WTC11 (cell line): ENCODE results near the gene FAM228B. TPM values are rescaled to one million over a fixed set of nuclear protein-coding genes. Genes with fewer than 3 reads are reported as not detected.

Experiments used
- ATAC-seq: fragments of 200-7000 bp; cut with Tn5 transposase; 2 replicates; pipeline ENCODE4 v1.10.0; 2021; ENCODE audit warnings: mild to moderate bottlenecking, moderate library complexity
- CTCF ChIA-PET: fragments of 300-600 bp; sonication (Branson Sonifier 250); formaldehyde crosslinking; loops from one replicate; lab custom pipeline; 2021; ENCODE audit warnings: antibody characterized with exemption; lab: Charles Lee
- POLR2A ChIA-PET: fragments of 350-600 bp; sonication (Branson Sonifier 250); formaldehyde crosslinking; loops from one replicate; lab custom pipeline; 2021; ENCODE audit warnings: antibody characterized with exemption; lab: Charles Lee
- DNase-seq: peaks from one replicate; pipeline ENCODE4 v3.0.0; 2021; ENCODE audit warnings: low spot score
- H3K27ac Mint-ChIP-seq: 2 replicates; pipeline ENCODE4 v1.8.0; 2021; ENCODE audit warnings: mixed read lengths
- H3K27me3 Mint-ChIP-seq: 2 replicates; pipeline ENCODE4 v1.8.0; 2021; ENCODE audit warnings: low read depth, mild to moderate bottlenecking, moderate library complexity, mixed read lengths
- H3K36me3 Mint-ChIP-seq: 2 replicates; pipeline ENCODE4 v1.8.0; 2021; ENCODE audit warnings: mixed read lengths
- H3K4me1 Mint-ChIP-seq: 2 replicates; pipeline ENCODE4 v1.8.0; 2022; ENCODE audit warnings: mixed read lengths
- H3K4me3 Mint-ChIP-seq: 2 replicates; pipeline ENCODE4 v1.8.0; 2021; ENCODE audit warnings: mild to moderate bottlenecking, moderate library complexity, mixed read lengths
- H3K9me3 Mint-ChIP-seq: 2 replicates; pipeline ENCODE4 v1.8.0; 2021; ENCODE audit warnings: mixed read lengths
- AFF4 ChIP-seq: sonication (generic); formaldehyde crosslinking; IDR thresholded peaks from 2 replicates; pipeline ENCODE4 v1.8.1; 2023; ENCODE audit warnings: mild to moderate bottlenecking, missing genetic modification reagents, borderline replicate concordance
- E2F5 ChIP-seq: sonication (generic); formaldehyde crosslinking; IDR thresholded peaks from 2 replicates; pipeline ENCODE4 v1.8.1; 2022; ENCODE audit warnings: mild to moderate bottlenecking, moderate library complexity, missing genetic modification reagents
- ELF4 ChIP-seq: sonication (generic); formaldehyde crosslinking; IDR thresholded peaks from 2 replicates; pipeline ENCODE4 v1.8.1; 2022; ENCODE audit warnings: low read depth, mild to moderate bottlenecking, moderate library complexity, missing genetic modification reagents
- EMX1 ChIP-seq: fragments of 250-450 bp; sonication (Bioruptor Pico); IDR thresholded peaks from 2 replicates; pipeline ENCODE4 v1.8.0; 2021; ENCODE audit warnings: mild to moderate bottlenecking
- ESRRA ChIP-seq: sonication (generic); formaldehyde crosslinking; IDR thresholded peaks from 2 replicates; pipeline ENCODE4 v1.8.1; 2022; ENCODE audit warnings: mild to moderate bottlenecking, missing genetic modification reagents, borderline replicate concordance
- ETV6 ChIP-seq: sonication (generic); formaldehyde crosslinking; IDR thresholded peaks from 2 replicates; pipeline ENCODE4 v1.8.1; 2022; ENCODE audit warnings: mild to moderate bottlenecking, missing genetic modification reagents
- FOXK1 ChIP-seq: sonication (generic); formaldehyde crosslinking; IDR thresholded peaks from 2 replicates; pipeline ENCODE4 v1.8.0; 2022; ENCODE audit warnings: mild to moderate bottlenecking, moderate library complexity, missing genetic modification reagents
- FOXP4 ChIP-seq: sonication (generic); formaldehyde crosslinking; IDR thresholded peaks from 2 replicates; pipeline ENCODE4 v1.8.0; 2022; ENCODE audit warnings: mild to moderate bottlenecking, missing genetic modification reagents
- GTF2I ChIP-seq: fragments of 250-450 bp; sonication (Bioruptor Pico); conservative IDR thresholded peaks from 2 replicates; pipeline ENCODE4 v1.4.0; 2021; ENCODE audit warnings: mild to moderate bottlenecking
- JAZF1 ChIP-seq: fragments of 250-450 bp; sonication (Bioruptor Pico); IDR thresholded peaks from 2 replicates; pipeline ENCODE4 v1.9.0; 2021; ENCODE audit warnings: moderate library complexity, mild to moderate bottlenecking, inconsistent platforms
- NFE2L1 ChIP-seq: sonication (generic); formaldehyde crosslinking; IDR thresholded peaks from 2 replicates; pipeline ENCODE4 v1.8.1; 2023; ENCODE audit warnings: missing genetic modification reagents
- OVOL2 ChIP-seq: fragments of 250-450 bp; sonication (Bioruptor Pico); IDR thresholded peaks from 2 replicates; pipeline ENCODE4 v1.9.0; 2021; ENCODE audit warnings: mild to moderate bottlenecking, borderline replicate concordance
- RELA ChIP-seq: sonication (generic); formaldehyde crosslinking; IDR thresholded peaks from 2 replicates; pipeline ENCODE4 v1.8.1; 2022; ENCODE audit warnings: missing genetic modification reagents, mild to moderate bottlenecking, borderline replicate concordance
- RORB ChIP-seq: fragments of 250-450 bp; sonication (Bioruptor Pico); IDR thresholded peaks from 2 replicates; pipeline ENCODE4 v1.9.0; 2021; ENCODE audit warnings: mild to moderate bottlenecking
- SOX15 ChIP-seq: fragments of 250-450 bp; sonication (Bioruptor Pico); IDR thresholded peaks from 2 replicates; pipeline ENCODE4 v1.9.0; 2021; ENCODE audit warnings: mild to moderate bottlenecking
- SP1 ChIP-seq: sonication (generic); formaldehyde crosslinking; conservative IDR thresholded peaks from 2 replicates; pipeline ENCODE4 v1.8.1; 2022; ENCODE audit warnings: missing genetic modification reagents
- TEAD4 ChIP-seq: sonication (generic); formaldehyde crosslinking; IDR thresholded peaks from 2 replicates; pipeline ENCODE4 v1.8.0; 2022; ENCODE audit warnings: mild to moderate bottlenecking, missing genetic modification reagents
- ZNF232 ChIP-seq: sonication (generic); formaldehyde crosslinking; IDR thresholded peaks from 2 replicates; pipeline ENCODE4 v1.8.0; 2022; ENCODE audit warnings: mild to moderate bottlenecking, missing genetic modification reagents
- ZNF671 ChIP-seq: fragments of 250-450 bp; sonication (Bioruptor Pico); IDR thresholded peaks from 2 replicates; pipeline ENCODE4 v1.8.0; 2021; ENCODE audit warnings: mild to moderate bottlenecking
- total RNA-seq: library from RNA; stranded (reverse); gene quantifications from 3 replicates; pipeline ENCODE4 v1.2.3, GENCODE V29; 2021
- TF ChIP-seq, protein P1 (sequence below): sonication (generic); formaldehyde crosslinking; IDR thresholded peaks from 2 replicates; pipeline ENCODE4 v1.8.1; 2023; ENCODE audit warnings: mild to moderate bottlenecking, missing genetic modification reagents

The FAM228B gene
- total RNA-seq, 1 experiment from 2014 or later, result 2.7 TPM

- DNase-seq, result no peak
- H3K4me1 Mint-ChIP-seq, result no peaks in the 10 kb centered on the region
- TF ChIP-seq GTF2I (no peak), OVOL2 (CRISPR knock-in tag) (no peak), RELA (CRISPR knock-in tag) (no peak), E2F5 (CRISPR knock-in tag) (no peak), SP1 (CRISPR knock-in tag) (no peak)
- TF ChIP-seq, all 79 proteins: peak for 0
- Mint-ChIP-seq H3K4me3 (no peak overlapping the region), H3K27ac (no peak overlapping the region), H3K9me3 (no peaks in the 10 kb centered on the region), H3K36me3 (no peaks in the 10 kb centered on the region), H3K27me3 (no peaks in the 10 kb centered on the region; the same call in 1 of the 2 replicates)
- ChIA-PET POLR2A (no interaction called here), CTCF (no interaction called here)
- ATAC-seq, result no peak
Measured at GRCh38 chr2:24179683-24180082, 56.4 kb downstream of the FAM228B start.

- Mint-ChIP-seq H3K9me3 (no peaks in the 10 kb centered on the region), H3K36me3 (no peaks in the 10 kb centered on the region), H3K4me1 (no peaks in the 10 kb centered on the region)
- CTCF ChIA-PET, result no interaction called here
- no peak for ATAC-seq
- TF ChIP-seq RORB (CRISPR knock-in tag) (no peak), ZNF232 (no peak), JAZF1 (no peak), ETV6 (CRISPR knock-in tag) (no peak), FOXK1 (CRISPR knock-in tag) (no peak), SOX15 (no peak), ZNF671 (CRISPR knock-in tag) (no peak), NFE2L1 (no peak), E2F5 (CRISPR knock-in tag) (no peak), ESRRA (CRISPR knock-in tag) (no peak), GTF2I (no peak), TEAD4 (no peak), ELF4 (CRISPR knock-in tag) (no peak), EMX1 (CRISPR knock-in tag) (no peak), FOXP4 (CRISPR knock-in tag) (no peak), AFF4 (no peak)
- TF ChIP-seq, protein P1, sequence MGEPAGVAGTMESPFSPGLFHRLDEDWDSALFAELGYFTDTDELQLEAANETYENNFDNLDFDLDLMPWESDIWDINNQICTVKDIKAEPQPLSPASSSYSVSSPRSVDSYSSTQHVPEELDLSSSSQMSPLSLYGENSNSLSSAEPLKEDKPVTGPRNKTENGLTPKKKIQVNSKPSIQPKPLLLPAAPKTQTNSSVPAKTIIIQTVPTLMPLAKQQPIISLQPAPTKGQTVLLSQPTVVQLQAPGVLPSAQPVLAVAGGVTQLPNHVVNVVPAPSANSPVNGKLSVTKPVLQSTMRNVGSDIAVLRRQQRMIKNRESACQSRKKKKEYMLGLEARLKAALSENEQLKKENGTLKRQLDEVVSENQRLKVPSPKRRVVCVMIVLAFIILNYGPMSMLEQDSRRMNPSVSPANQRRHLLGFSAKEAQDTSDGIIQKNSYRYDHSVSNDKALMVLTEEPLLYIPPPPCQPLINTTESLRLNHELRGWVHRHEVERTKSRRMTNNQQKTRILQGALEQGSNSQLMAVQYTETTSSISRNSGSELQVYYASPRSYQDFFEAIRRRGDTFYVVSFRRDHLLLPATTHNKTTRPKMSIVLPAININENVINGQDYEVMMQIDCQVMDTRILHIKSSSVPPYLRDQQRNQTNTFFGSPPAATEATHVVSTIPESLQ (CRISPR knock-in tag), result no peak
- TF ChIP-seq, all 79 proteins: peak for 0
- POLR2A ChIA-PET, result no interaction called here
- H3K27ac Mint-ChIP-seq, result no peak overlapping the region
- no peak overlapping the region for H3K4me3 Mint-ChIP-seq
- H3K27me3 Mint-ChIP-seq, result no peaks in the 10 kb centered on the region; the same call in 1 of the 2 replicates
- DNase-seq, result no peak
Measured at GRCh38 chr2:24181849-24182248, 58.6 kb downstream of the FAM228B start.
